Subcutaneous abdominal adipose tissue (tissue), 5 donors: Measurements from ENCODE around the gene NPC1.
"Not testable (repeated sequence)": the region's sequence is repeated elsewhere in the genome, so short reads cannot be mapped to it uniquely, and the experiment has no call there.

Experiments used
- H3K27ac ChIP-seq: one replicate; pipeline ENCODE4 v1.7.0; 2013; ENCODE audit warnings: low read depth, mild to moderate bottlenecking, inconsistent platforms, low read length, moderate library complexity
- H3K27me3 ChIP-seq, 5 donors: one replicate each; pipeline ENCODE4 v1.7.0; 2013; ENCODE audit warnings: low read length in 5 of 5, inconsistent platforms in 1 of 5; ENCODE audit not compliant: control insufficient read depth in 5 of 5, insufficient read depth in 4 of 5
- H3K36me3 ChIP-seq, 5 donors: one replicate each; pipeline ENCODE4 v1.7.0; 2013; ENCODE audit warnings: low read length in 5 of 5; ENCODE audit not compliant: control insufficient read depth in 5 of 5, insufficient read depth in 5 of 5
- H3K4me1 ChIP-seq, 5 donors: one replicate each; pipeline ENCODE4 v1.7.0; 2013; ENCODE audit warnings: low read length in 5 of 5, mild to moderate bottlenecking in 3 of 5, moderate library complexity in 1 of 5; ENCODE audit not compliant: control insufficient read depth in 5 of 5, insufficient read depth in 5 of 5
- H3K4me3 ChIP-seq, 5 donors: one replicate each; pipeline ENCODE4 v1.7.0; 2013; ENCODE audit warnings: low read length in 5 of 5, low read depth in 1 of 5
- H3K9ac ChIP-seq, 5 donors: one replicate each; pipeline ENCODE4 v1.7.0; 2013; ENCODE audit warnings: low read length in 5 of 5, mild to moderate bottlenecking in 4 of 5, moderate library complexity in 3 of 5
- H3K9me3 ChIP-seq, 5 donors: one replicate each; pipeline ENCODE4 v1.7.0; 2013; ENCODE audit warnings: low read length in 5 of 5; ENCODE audit not compliant: control insufficient read depth in 5 of 5
- donor health status: healthy.
- donor health status: healthy.
- donor health status: healthy.
- donor health status: healthy.
- donor health status: healthy.

NPC1 gene

DNA sequence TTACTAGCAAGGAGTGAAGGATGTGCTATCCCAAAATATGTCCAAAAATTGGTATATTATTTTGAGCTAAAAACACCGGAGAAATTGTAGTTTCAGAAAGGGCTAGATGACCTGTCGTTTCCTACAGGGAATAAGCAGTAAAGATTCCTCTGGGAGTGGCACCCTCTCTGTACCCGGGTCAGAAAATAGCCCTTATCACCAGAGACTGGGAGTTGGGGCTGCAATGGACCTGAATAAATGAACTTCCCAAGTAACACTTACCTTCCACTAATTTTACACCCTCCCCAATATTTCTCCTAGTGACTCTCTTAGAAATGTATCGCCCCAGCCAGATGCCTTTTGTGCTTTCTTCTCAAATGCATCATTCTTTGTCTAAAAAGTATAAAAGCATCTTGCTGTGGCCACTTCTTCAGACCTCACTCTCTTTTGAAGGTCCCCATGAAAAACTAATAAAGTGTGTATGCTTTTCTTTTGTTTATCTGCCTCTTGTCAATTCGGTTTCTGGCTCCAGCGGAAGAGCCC is 83.7 kb downstream of the NPC1 start:
- Histone ChIP-seq H3K9me3 (no peaks in the 10 kb centered on the region), H3K27me3 (no peaks in the 10 kb centered on the region), H3K9ac (peak overlapping the region; percentile 84 to 92 (median 91)), H3K4me1 (peaks cover 3 to 39% (median 32%) of the 10 kb centered on the region in 5 donors), H3K27ac (peak overlapping the region; percentile 90), H3K4me3 (peak overlapping the region; percentile 83 to 93 (median 88)), H3K36me3 (peaks cover 0 to 5% (median 2%) of the 10 kb centered on the region in 5 donors)

DNA sequence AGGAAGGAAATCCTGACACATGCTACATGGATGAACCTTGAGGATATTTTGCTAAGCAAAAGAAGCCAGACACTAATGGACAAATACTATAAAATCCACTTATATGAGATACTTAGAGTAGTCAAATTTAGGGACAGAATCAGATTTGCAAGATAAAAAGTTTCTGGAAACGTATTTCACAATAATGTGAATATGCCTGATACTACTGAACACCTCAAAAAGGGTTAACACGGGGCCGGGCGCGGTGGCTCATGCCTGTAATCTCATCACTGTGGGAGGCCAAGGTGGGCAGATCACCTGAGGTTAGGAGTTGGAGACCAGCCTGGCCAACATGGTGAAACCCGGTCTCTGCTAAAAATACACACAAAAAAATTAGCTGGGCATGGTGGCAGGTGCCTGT is 84.7 kb downstream of the NPC1 start:
- Histone ChIP-seq H3K4me1 (peaks cover 3 to 39% (median 32%) of the 10 kb centered on the region in 5 donors), H3K27me3 (no peaks in the 10 kb centered on the region), H3K4me3 (no peak overlapping the region)

DNA sequence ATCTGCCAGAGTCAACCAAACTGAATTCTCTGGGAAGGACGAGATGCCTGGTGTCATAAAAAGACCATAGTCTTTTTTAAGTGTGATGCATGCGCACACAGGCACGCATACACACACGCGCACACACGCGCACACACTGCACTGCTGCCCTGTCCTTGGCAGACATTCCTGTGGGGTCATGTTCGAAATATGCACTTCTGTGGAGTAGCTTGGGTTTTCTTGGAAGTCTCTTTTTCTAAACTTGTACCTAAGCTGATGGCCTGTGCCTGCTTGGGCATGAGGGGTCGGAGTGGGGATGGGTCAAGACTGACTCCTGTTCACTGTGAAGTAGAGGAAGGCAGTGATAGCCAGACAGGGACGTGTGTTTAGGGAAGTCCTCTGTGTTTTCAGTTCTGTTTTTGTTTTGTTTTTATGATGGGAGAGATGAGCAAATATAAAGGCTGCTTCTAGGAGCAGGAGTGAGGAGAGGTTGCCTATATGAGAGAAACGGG is 87.0 kb downstream of the NPC1 start:
- Histone ChIP-seq H3K27me3 (no peaks in the 10 kb centered on the region), H3K4me3 (no peak overlapping the region), H3K4me1 (peaks cover 3 to 27% (median 18%) of the 10 kb centered on the region in 5 donors), H3K9ac (no peak overlapping the region), H3K27ac (no peak overlapping the region), H3K36me3 (no peaks in the 10 kb centered on the region), H3K9me3 (no peaks in the 10 kb centered on the region)

More for the DNA sequence above, 84.7 kb downstream of the NPC1 start:
- Histone ChIP-seq H3K36me3 (peaks cover 0 to 2% (median 0%) of the 10 kb centered on the region in 5 donors), H3K9me3 (no peaks in the 10 kb centered on the region), H3K27ac (no peak overlapping the region), H3K9ac (no peak overlapping the region)

DNA sequence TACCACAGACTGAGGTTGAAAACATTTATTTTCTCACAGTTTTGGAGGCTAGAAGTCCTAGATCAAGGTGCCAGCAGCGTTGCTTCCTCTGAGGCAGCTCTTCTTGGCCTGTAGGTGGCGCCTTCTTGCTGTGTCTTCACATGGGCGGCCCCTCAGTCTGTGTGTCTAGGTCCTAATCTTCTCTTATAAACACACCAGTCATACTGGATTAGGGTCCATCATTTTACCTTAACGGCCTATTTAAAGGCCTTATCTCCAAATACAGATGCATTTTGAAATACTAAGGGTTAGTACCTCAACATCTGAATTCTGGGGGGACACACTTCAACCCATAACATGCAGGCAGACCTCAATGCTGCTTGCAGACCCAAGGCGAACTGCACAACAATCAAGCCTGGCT is 87.4 kb downstream of the NPC1 start:
- Histone ChIP-seq H3K27me3 (no peaks in the 10 kb centered on the region), H3K9me3 (no peaks in the 10 kb centered on the region), H3K36me3 (no peaks in the 10 kb centered on the region), H3K9ac (no peak overlapping the region), H3K27ac (no peak overlapping the region), H3K4me3 (no peak overlapping the region), H3K4me1 (peaks cover 0 to 23% (median 14%) of the 10 kb centered on the region in 5 donors)

DNA sequence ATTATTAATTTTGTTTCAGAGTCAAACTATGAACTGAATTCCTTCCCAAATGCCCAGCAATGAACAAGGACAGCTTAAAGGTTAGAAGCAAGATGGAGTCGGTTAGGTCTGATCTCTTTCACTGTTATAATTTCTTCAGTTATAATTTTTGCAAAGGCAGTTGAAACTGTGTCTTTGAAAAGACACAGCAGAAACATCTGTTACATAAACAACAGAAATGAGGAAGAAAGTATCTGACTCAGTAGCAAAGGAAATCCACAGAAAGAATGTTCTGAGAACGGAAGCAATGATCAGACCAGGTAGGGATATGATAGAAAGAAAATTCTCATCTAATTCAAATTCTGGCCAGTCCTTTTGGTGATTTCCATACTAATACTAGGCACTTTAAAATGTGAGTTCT is 88.2 kb downstream of the NPC1 start:
- Histone ChIP-seq H3K4me1 (peaks cover 0 to 18% (median 11%) of the 10 kb centered on the region in 5 donors), H3K4me3 (no peak overlapping the region), H3K27ac (no peak overlapping the region), H3K27me3 (no peaks in the 10 kb centered on the region), H3K36me3 (no peaks in the 10 kb centered on the region), H3K9me3 (no peaks in the 10 kb centered on the region), H3K9ac (no peak overlapping the region)

DNA sequence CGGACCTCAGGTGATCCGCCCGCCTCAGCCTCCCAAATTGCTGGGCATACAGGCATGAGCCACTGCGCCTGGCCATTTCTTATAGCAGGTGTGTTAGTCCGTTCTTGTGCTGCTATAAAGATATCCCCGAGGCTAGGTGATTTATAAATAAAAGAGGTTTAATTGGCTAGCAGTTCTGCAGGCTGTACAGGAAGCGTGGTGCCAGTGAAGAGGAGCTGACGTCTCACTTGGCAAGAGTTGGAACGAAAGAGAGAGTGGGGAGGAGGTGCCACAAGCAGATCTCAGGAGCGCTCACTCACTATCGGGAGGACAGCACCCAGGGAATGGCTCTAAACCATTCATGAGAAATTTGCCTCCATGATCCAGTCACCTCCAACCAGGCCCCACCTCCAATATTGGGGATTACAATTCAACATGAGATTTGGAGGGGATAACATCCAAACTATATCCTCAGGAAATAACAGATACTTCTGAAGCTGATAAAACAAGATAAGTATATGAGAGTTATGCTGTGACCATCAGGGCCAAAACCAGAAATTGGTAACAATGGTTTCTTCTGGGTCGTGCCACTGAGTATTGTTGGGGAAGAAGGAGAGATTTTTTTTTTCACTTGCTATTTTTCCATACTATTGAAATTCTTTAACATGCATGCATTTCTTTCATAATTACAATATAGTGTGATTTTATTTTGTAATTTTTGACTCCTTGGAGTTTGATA is 90.4 kb downstream of the NPC1 start:
- peaks cover 0 to 9% (median 5%) of the 10 kb centered on the region in 5 donors for H3K4me1 ChIP-seq
- no peak overlapping the region for H3K4me3 ChIP-seq
- no peak overlapping the region for H3K27ac ChIP-seq
- no peaks in the 10 kb centered on the region for H3K27me3 ChIP-seq
- H3K9ac ChIP-seq: no peak overlapping the region
- H3K36me3 ChIP-seq: no peaks in the 10 kb centered on the region
- H3K9me3 ChIP-seq: no peaks in the 10 kb centered on the region

DNA sequence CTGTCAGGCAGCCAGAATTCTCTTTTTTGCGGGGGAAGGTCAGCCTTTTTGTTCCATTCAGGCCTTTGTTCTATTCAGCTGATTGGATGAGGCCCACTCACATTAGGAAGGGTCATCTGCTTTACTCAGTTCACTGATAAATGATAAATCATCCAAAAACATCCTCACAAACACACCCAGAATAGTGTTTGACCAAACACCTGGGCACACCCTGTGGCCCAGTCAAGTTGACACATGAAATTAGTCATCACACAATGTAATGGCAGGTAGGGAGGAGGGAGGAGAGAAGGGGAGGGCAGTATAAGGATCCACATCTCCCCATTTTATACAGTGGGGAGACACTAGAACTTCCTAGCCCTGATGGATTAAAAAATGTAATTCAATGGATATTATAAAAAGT is 91.3 kb downstream of the NPC1 start:
- Histone ChIP-seq H3K9me3 (no peaks in the 10 kb centered on the region), H3K9ac (no peak overlapping the region), H3K4me1 (peaks cover 0 to 9% (median 5%) of the 10 kb centered on the region in 5 donors), H3K27ac (no peak overlapping the region), H3K36me3 (no peaks in the 10 kb centered on the region), H3K4me3 (no peak overlapping the region), H3K27me3 (no peaks in the 10 kb centered on the region)

DNA sequence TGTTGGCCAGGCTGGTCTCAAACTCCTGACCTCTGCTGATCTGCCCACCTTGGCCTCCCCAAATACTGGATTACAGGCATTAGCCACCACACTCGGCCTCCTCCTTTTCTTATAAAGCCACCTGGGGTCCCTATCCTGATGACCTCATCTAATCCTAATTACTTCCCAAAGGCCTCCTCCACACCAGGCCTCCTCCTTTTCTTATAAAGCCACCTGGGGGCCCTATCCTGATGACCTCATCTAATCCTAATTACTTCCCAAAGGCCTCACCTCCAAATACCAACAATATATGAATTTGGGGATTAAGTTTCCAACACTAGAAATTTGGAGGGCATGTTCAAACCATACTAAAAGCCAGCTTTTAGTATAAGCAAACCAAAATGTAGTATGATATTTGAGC is 92.7 kb downstream of the NPC1 start:
- H3K27me3 ChIP-seq: no peaks in the 10 kb centered on the region
- H3K4me3 ChIP-seq: no peak overlapping the region
- no peaks in the 10 kb centered on the region for H3K9me3 ChIP-seq
- H3K36me3 ChIP-seq: no peaks in the 10 kb centered on the region
- H3K27ac ChIP-seq: no peak overlapping the region
- peaks cover 0 to 2% (median under 1%) of the 10 kb centered on the region in 5 donors for H3K4me1 ChIP-seq
- no peak overlapping the region for H3K9ac ChIP-seq

DNA sequence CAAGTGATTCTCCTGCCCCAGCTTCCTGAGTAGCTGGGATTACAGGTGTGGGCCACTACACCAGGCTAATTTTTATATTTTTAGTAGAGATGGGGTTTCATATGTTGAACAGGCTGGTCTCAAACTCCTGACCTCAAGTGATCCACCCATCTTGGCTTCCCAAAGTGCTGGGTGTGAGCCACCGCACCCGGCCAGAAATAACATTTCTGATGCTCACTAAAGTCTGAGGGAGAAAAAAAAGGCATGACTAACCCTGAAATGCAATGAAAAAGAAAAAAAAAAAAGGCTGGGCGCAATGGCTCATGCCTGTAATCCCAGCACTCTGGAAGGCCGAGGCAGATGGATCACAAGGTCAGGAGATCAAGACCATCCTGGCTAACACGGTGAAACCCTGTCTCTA is 96.7 kb downstream of the NPC1 start:
- not testable (repeated sequence) for H3K27me3 ChIP-seq, H3K36me3 ChIP-seq, H3K9ac ChIP-seq, H3K9me3 ChIP-seq, H3K27ac ChIP-seq, H3K4me1 ChIP-seq, H3K4me3 ChIP-seq

DNA sequence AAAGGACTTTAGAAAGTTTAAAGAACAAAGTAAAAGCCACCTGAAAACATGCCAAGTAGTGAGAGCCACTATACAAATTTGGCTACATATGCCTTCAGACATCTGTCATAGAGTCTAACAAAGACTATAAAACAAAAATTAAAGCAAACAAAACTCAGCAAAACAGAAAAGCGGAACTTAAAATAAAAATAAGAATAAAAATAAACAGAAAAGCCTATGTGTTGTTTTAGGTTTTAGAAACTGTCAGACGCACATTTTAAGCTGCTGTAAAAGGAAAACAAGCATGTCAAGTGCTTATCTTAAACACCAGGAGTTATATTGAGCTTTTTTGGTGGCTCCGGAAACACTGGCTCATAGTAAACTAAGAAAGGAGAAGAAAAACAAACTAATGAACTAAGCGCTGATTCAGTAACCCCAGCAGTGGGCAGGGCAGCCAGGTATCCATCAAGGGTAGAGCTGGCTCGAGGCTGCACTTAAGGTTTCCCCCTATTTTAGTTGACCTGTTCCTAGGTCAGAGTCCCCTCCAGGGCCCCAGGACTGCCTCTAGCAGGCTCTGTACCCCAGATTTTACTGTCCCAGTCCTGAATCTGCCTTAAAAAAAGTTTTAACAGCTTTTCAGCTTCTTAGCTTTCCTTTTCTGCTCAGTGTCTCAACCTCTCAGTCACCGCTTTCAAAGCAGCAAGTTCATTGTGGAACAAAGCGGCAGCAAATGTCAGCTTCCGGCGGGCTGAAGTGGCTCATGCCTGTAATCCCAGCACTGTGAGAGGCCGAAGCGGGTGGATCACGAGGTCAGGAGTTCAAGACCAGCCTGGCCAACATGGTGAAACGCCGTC is 98.4 kb downstream of the NPC1 start:
- no peaks in the 10 kb centered on the region for H3K27me3 ChIP-seq
- H3K4me1 ChIP-seq: no peaks in the 10 kb centered on the region
- peaks cover 2 to 6% (median 3%) of the 10 kb centered on the region in 5 donors for H3K36me3 ChIP-seq
- H3K27ac ChIP-seq: no peak overlapping the region
- H3K9me3 ChIP-seq: no peaks in the 10 kb centered on the region
- H3K4me3 ChIP-seq: peak overlapping the region in 3 of 5 donors; percentile 13 to 40 (median 31)
- H3K9ac ChIP-seq: peak overlapping the region in 1 of 5 donors; percentile 30
